Daoy (cell line): ENCODE results near the gene BEND5. TPM values are rescaled to one million over a fixed set of nuclear protein-coding genes. Genes with fewer than 3 reads are reported as not detected.

Experiments used
- DNase-seq: peaks from one replicate; pipeline ENCODE4 v3.0.0-alpha.2; 2015; ENCODE audit warnings: low read depth
- total RNA-seq: library from RNA; depleted of rRNA; stranded (reverse); fragments of >200 nt; shearing (Covaris generic); gene quantifications from 2 replicates; pipeline ENCODE4 v1.2.3, GENCODE V29; 2014

BEND5 gene
- total RNA-seq, 1 experiment from 2014 or later: 3.1 TPM

GRCh38 chr1:48681476-48682305 lies 95.0 kb downstream of the BEND5 start:
- peak; percentile 52 for DNase-seq

- peak; percentile 26 for DNase-seq
Measured at GRCh38 chr1:48680411-48681035, 96.2 kb downstream of the BEND5 start.

- no peak for DNase-seq
Measured at GRCh38 chr1:48679859-48680258, 96.8 kb downstream of the BEND5 start.

GRCh38 chr1:48678710-48679505 lies 97.8 kb downstream of the BEND5 start:
- no peak for DNase-seq
